Stimulated activated CD8-positive, alpha-beta memory T cell treated with anti-CD3 and anti-CD28 coated beads, Interleukin-15, amount 100 ng/mL, for 48 hours (primary cell): Measurements from ENCODE around the gene TPH2.
A peak's percentile ranks its signal among the peaks of the same experiment; 100 is the strongest.

Experiments
- DNase-seq, 2 donors: peaks; one replicate each; pipeline ENCODE4 v3.0.0-alpha.2; 2020; ENCODE audit warnings: low read depth in 2 of 2

Gene TPH2

GRCh38 chr12:71958993-71959578 is 20.4 kb downstream of the TPH2 start:
- DNase-seq = no peak

GRCh38 chr12:71967211-71967610 is 28.6 kb downstream of the TPH2 start:
- no peak for DNase-seq

GRCh38 chr12:71969330-71969729 is 30.7 kb downstream of the TPH2 start:
- no peak for DNase-seq

- DNase-seq = no peak
Measured at GRCh38 chr12:71970031-71970430, 31.4 kb downstream of the TPH2 start.

GRCh38 chr12:71972441-71973074 is 33.9 kb downstream of the TPH2 start:
- no peak for DNase-seq

- DNase-seq = no peak
Measured at GRCh38 chr12:71973687-71974086, 35.0 kb downstream of the TPH2 start.

- no peak for DNase-seq
Measured at GRCh38 chr12:71980538-71980937, 41.9 kb downstream of the TPH2 start.

- no peak for DNase-seq
Measured at GRCh38 chr12:71981149-71981548, 42.5 kb downstream of the TPH2 start.

- no peak for DNase-seq
Measured at GRCh38 chr12:71994715-71995114, 56.1 kb downstream of the TPH2 start.

- DNase-seq = no peak
Measured at GRCh38 chr12:71999795-72000194, 61.1 kb downstream of the TPH2 start.

- DNase-seq = no peak
Measured at GRCh38 chr12:72000969-72001648, 62.5 kb downstream of the TPH2 start.

GRCh38 chr12:72006766-72007165 is 68.1 kb downstream of the TPH2 start:
- no peak for DNase-seq

GRCh38 chr12:72010356-72010755 is 71.7 kb downstream of the TPH2 start:
- no peak for DNase-seq

- no peak for DNase-seq
Measured at GRCh38 chr12:72011374-72011773, 72.7 kb downstream of the TPH2 start.

- no peak for DNase-seq
Measured at GRCh38 chr12:72012874-72013273, 74.2 kb downstream of the TPH2 start.

- no peak for DNase-seq
Measured at GRCh38 chr12:72015895-72016294, 77.2 kb downstream of the TPH2 start.

- peak; percentile 20 to 25 for DNase-seq
Measured at GRCh38 chr12:72017054-72017651, 78.5 kb downstream of the TPH2 start.

GRCh38 chr12:72018036-72018435 is 79.4 kb downstream of the TPH2 start:
- DNase-seq = no peak

- DNase-seq = no peak
Measured at GRCh38 chr12:72024613-72025012, 86.0 kb downstream of the TPH2 start.

GRCh38 chr12:72025524-72025923 is 86.9 kb downstream of the TPH2 start:
- DNase-seq = no peak

GRCh38 chr12:72028966-72029365 is 90.3 kb downstream of the TPH2 start:
- no peak for DNase-seq

- no peak for DNase-seq
Measured at GRCh38 chr12:72030277-72030676, 91.6 kb downstream of the TPH2 start.

GRCh38 chr12:72031066-72031465 is 92.4 kb downstream of the TPH2 start:
- no peak for DNase-seq
